ENCODE measurements around the gene TUT1. TPM values are rescaled to one million over a fixed set of nuclear protein-coding genes. Genes with fewer than 3 reads are reported as not detected.

Gene TUT1
- total RNA-seq, 4 donors from 2014 or later, result 8.3 to 18.8 (median 14.2) TPM

DNA sequence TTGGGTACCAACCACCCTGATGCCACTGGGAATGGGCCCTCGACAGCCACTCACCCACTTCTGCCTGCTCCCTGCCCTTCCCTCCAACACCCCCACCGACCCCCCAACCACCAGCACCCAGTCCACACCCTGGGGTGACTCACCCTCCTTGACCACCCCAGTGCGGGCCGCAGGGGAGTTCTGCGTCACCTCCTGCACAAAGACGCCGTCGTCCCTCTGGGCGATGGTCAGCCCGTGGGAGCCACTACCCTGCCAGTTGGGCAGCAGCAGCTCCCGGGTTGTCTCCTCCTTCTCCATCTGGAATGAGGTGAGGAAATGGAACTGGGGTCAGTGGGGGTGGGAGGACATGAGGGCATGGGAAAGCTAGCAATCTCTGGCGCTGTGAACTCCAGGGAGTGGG, 55.5 kb downstream of the TUT1 start:
- no peak for DNase-seq (ENCODE audit: low spot score in 2 of 2)
- TF ChIP-seq EP300 (IDR thresholded peaks at IDR 0.05) (no peak), POLR2A (IDR thresholded peaks at IDR 0.05) (no peak)
- TF ChIP-seq, protein P1, sequence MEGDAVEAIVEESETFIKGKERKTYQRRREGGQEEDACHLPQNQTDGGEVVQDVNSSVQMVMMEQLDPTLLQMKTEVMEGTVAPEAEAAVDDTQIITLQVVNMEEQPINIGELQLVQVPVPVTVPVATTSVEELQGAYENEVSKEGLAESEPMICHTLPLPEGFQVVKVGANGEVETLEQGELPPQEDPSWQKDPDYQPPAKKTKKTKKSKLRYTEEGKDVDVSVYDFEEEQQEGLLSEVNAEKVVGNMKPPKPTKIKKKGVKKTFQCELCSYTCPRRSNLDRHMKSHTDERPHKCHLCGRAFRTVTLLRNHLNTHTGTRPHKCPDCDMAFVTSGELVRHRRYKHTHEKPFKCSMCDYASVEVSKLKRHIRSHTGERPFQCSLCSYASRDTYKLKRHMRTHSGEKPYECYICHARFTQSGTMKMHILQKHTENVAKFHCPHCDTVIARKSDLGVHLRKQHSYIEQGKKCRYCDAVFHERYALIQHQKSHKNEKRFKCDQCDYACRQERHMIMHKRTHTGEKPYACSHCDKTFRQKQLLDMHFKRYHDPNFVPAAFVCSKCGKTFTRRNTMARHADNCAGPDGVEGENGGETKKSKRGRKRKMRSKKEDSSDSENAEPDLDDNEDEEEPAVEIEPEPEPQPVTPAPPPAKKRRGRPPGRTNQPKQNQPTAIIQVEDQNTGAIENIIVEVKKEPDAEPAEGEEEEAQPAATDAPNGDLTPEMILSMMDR (IDR thresholded peaks at IDR 0.05), result no peak

GRCh38 chr11:62534779-62535545, 56.4 kb downstream of the TUT1 start:
- WGBS, 2 donors, result 89 to 90% methylated on average over 19 of the region's 19 CpGs
- TF ChIP-seq POLR2A (IDR thresholded peaks at IDR 0.05), result no peak
- TF ChIP-seq, protein P1 (IDR thresholded peaks at IDR 0.05), result no peak
- TF ChIP-seq EP300 (IDR thresholded peaks at IDR 0.05), result no peak

More for the DNA sequence above, 55.5 kb downstream of the TUT1 start:
- peaks cover 28 to 60% (median 39%) of the 10 kb centered on the region in 3 donors for H3K36me3 ChIP-seq
- no peaks in the 10 kb centered on the region for H3K27me3 ChIP-seq
- H3K27ac ChIP-seq, result peak overlapping the region in 3 of 4 donors; percentile 24 to 98 (median 98)
- WGBS, 2 donors, result 57 to 64% methylated on average over 12 of the region's 12 CpGs
- H3K4me3 ChIP-seq, result no peak overlapping the region
- H3K9me3 ChIP-seq, result no peaks in the 10 kb centered on the region
- peaks cover 0 to 100% (median 59%) of the 10 kb centered on the region in 4 donors for H3K4me1 ChIP-seq

GRCh38 chr11:62532096-62532495, 59.2 kb downstream of the TUT1 start:
- peak overlapping the region in 2 of 4 donors; percentile 98 for H3K27ac ChIP-seq
- DNase-seq (ENCODE audit: low spot score in 2 of 2), result no peak
- H3K36me3 ChIP-seq, result peaks cover 29 to 97% (median 43%) of the 10 kb centered on the region in 3 donors
- no peaks in the 10 kb centered on the region for H3K9me3 ChIP-seq
- no peaks in the 10 kb centered on the region for H3K27me3 ChIP-seq
- 93 to 96% methylated on average over 2 of the region's 2 CpGs for WGBS, 2 donors
- H3K4me1 ChIP-seq, result peaks cover 0 to 97% (median 26%) of the 10 kb centered on the region in 4 donors
- TF ChIP-seq, protein P1 (IDR thresholded peaks at IDR 0.05), result no peak
- TF ChIP-seq EP300 (IDR thresholded peaks at IDR 0.05) (peak in 1 of 2 donors; percentile 15), POLR2A (IDR thresholded peaks at IDR 0.05) (no peak)
- no peak overlapping the region for H3K4me3 ChIP-seq

More at GRCh38 chr11:62534779-62535545, 56.4 kb downstream of the TUT1 start:
- H3K4me3 ChIP-seq, result no peak overlapping the region
- peaks cover 29 to 68% (median 43%) of the 10 kb centered on the region in 3 donors for H3K36me3 ChIP-seq
- no peaks in the 10 kb centered on the region for H3K27me3 ChIP-seq
- H3K27ac ChIP-seq, result peak overlapping the region in 2 of 4 donors; percentile 98
- H3K4me1 ChIP-seq, result peaks cover 0 to 100% (median 55%) of the 10 kb centered on the region in 4 donors
- no peaks in the 10 kb centered on the region for H3K9me3 ChIP-seq
- DNase-seq (ENCODE audit: low spot score in 2 of 2), result no peak

Small RNAs within 50 kb of the gene (small RNA-seq; reads per million reads assigned to genes)
- not detected for gene AP001458.1
- not detected for gene EEF1G
- gene MIR6747, result 0.28 reads per million

Other genes starting within 250 kb of the TUT1 start
- not detected for gene SCGB1A1, start 172.5 kb downstream of the TUT1 start, total RNA-seq
- 1,000 to 10,000 TPM; 1,417 to 3,061 (median 2,562) TPM for gene AHNAK, start 44.7 kb downstream of the TUT1 start, total RNA-seq
- 1,000 to 10,000 TPM; 1,003 to 1,250 (median 1,110) TPM for gene EEF1G, start 17.6 kb downstream of the TUT1 start, total RNA-seq
- 10 to 100 TPM; 79.5 to 95.3 (median 88.8) TPM for gene MTA2, start 10.3 kb upstream of the TUT1 start, total RNA-seq
- gene EML3, start 21.3 kb upstream of the TUT1 start, total RNA-seq, result 100 to 1,000 TPM in 2 of 4 donors, 10 to 100 TPM in 2; 64.9 to 138 (median 93.9) TPM
- 10 to 100 TPM in 3 of 4 donors, 1 to 10 TPM in 1; 9.3 to 13.8 (median 11.2) TPM for gene ROM1, start 21.7 kb upstream of the TUT1 start, total RNA-seq
- 10 to 100 TPM; 35.4 to 60.3 (median 50.7) TPM for gene B3GAT3, start 30.5 kb upstream of the TUT1 start, total RNA-seq
- 100 to 1,000 TPM; 107 to 150 (median 121) TPM for gene GANAB, start 55.1 kb upstream of the TUT1 start, total RNA-seq
- gene INTS5, start 61.8 kb upstream of the TUT1 start, total RNA-seq, result 10 to 100 TPM; 14.0 to 22.8 (median 20.3) TPM
- gene C11orf98, start 73.7 kb upstream of the TUT1 start, total RNA-seq, result 10 to 100 TPM; 32.7 to 48.0 (median 40.8) TPM
- 10 to 100 TPM in 1 of 4 donors, 1 to 10 TPM in 3; 2.6 to 17.0 (median 5.7) TPM for gene CSKMT, start 73.8 kb upstream of the TUT1 start, total RNA-seq
- gene UQCC3, start 80.2 kb upstream of the TUT1 start, total RNA-seq, result 10 to 100 TPM in 3 of 4 donors, 1 to 10 TPM in 1; 7.6 to 22.2 (median 14.6) TPM
- 10 to 100 TPM in 1 of 4 donors, 1 to 10 TPM in 3; 3.9 to 11.1 (median 5.4) TPM for gene LBHD1, start 80.7 kb upstream of the TUT1 start, total RNA-seq
- 100 to 1,000 TPM; 140 to 205 (median 162) TPM for gene UBXN1, start 87.5 kb upstream of the TUT1 start, total RNA-seq
- 10 to 100 TPM; 44.6 to 64.8 (median 48.4) TPM for gene LRRN4CL, start 98.0 kb upstream of the TUT1 start, total RNA-seq
- 100 to 1,000 TPM in 2 of 4 donors, 10 to 100 TPM in 2; 58.8 to 149 (median 93.2) TPM for gene BSCL2, start 115.9 kb upstream of the TUT1 start, total RNA-seq
- 1 to 10 TPM in 1 of 4 donors, under 1 TPM in 1, not detected in 2; 0.63 to 2.6 TPM for gene GNG3, start 116.2 kb upstream of the TUT1 start, total RNA-seq
- 10 to 100 TPM; 24.7 to 34.8 (median 28.6) TPM for gene HNRNPUL2, start 135.9 kb upstream of the TUT1 start, total RNA-seq
- 10 to 100 TPM; 20.1 to 37.1 (median 23.6) TPM for gene TTC9C, start 137.0 kb upstream of the TUT1 start, total RNA-seq
- 1 to 10 TPM; 8.1 to 9.8 (median 8.9) TPM for gene ZBTB3, start 162.6 kb upstream of the TUT1 start, total RNA-seq
- gene POLR2G, start 170.1 kb upstream of the TUT1 start, total RNA-seq, result 10 to 100 TPM; 49.2 to 70.0 (median 53.6) TPM
- 10 to 100 TPM; 23.2 to 38.8 (median 33.1) TPM for gene TAF6L, start 179.9 kb upstream of the TUT1 start, total RNA-seq
- gene TMEM179B, start 195.9 kb upstream of the TUT1 start, total RNA-seq, result 100 to 1,000 TPM in 1 of 4 donors, 10 to 100 TPM in 3; 80.8 to 105 (median 94.9) TPM
- 10 to 100 TPM; 22.9 to 40.4 (median 31.3) TPM for gene TMEM223, start 200.5 kb upstream of the TUT1 start, total RNA-seq
- gene NXF1, start 213.9 kb upstream of the TUT1 start, total RNA-seq, result 10 to 100 TPM; 51.3 to 94.4 (median 67.0) TPM
- 10 to 100 TPM; 25.9 to 39.1 (median 29.2) TPM for gene STX5, start 240.5 kb upstream of the TUT1 start, total RNA-seq
- gene TEX54, start 241.3 kb upstream of the TUT1 start, total RNA-seq, result not detected
- 10 to 100 TPM; 31.7 to 75.0 (median 48.0) TPM for gene WDR74, start 248.1 kb upstream of the TUT1 start, total RNA-seq